NK-92 (cell line): ENCODE measurements around the gene NECAB2.

Source experiments
- DNase-seq: peaks from one replicate; lab custom pipeline; 2025; ENCODE audit not compliant: unreplicated experiment; lab: John Stamatoyannopoulos, UW

The NECAB2 gene

GRCh38 chr16:83983491-83983890 is 15.4 kb downstream of the NECAB2 start:
- no peak for DNase-seq

GRCh38 chr16:83989300-83989699 is 21.3 kb downstream of the NECAB2 start:
- no peak for DNase-seq

- no peak for DNase-seq
Observed at GRCh38 chr16:83990492-83990891, 22.4 kb downstream of the NECAB2 start.

- DNase-seq: no peak
Observed at GRCh38 chr16:83992624-83993023, 24.6 kb downstream of the NECAB2 start.

GRCh38 chr16:83994087-83994486 is 26.0 kb downstream of the NECAB2 start:
- DNase-seq: no peak

- no peak for DNase-seq
Observed at GRCh38 chr16:83994703-83995102, 26.7 kb downstream of the NECAB2 start.

- DNase-seq: no peak
Observed at GRCh38 chr16:83995754-83996153, 27.7 kb downstream of the NECAB2 start.

GRCh38 chr16:83996481-83997252 is 28.6 kb downstream of the NECAB2 start:
- DNase-seq: no peak

- DNase-seq: no peak
Observed at GRCh38 chr16:83998091-83998490, 30.0 kb downstream of the NECAB2 start.

- no peak for DNase-seq
Observed at GRCh38 chr16:84000989-84001642, 33.1 kb downstream of the NECAB2 start.

GRCh38 chr16:84001726-84002125 is 33.7 kb downstream of the NECAB2 start:
- DNase-seq: no peak

- no peak for DNase-seq
Observed at GRCh38 chr16:84003038-84003437, 35.0 kb downstream of the NECAB2 start.

- no peak for DNase-seq
Observed at GRCh38 chr16:84004442-84004841, 36.4 kb downstream of the NECAB2 start.

- no peak for DNase-seq
Observed at GRCh38 chr16:84005391-84005790, 37.3 kb downstream of the NECAB2 start.

GRCh38 chr16:84007520-84007919 is 39.5 kb downstream of the NECAB2 start:
- no peak for DNase-seq

GRCh38 chr16:84007965-84008364 is 39.9 kb downstream of the NECAB2 start:
- DNase-seq: no peak

- no peak for DNase-seq
Observed at GRCh38 chr16:84009282-84009681, 41.2 kb downstream of the NECAB2 start.

GRCh38 chr16:84013787-84014569 is 45.9 kb downstream of the NECAB2 start:
- no peak for DNase-seq

GRCh38 chr16:84014570-84015327 is 46.7 kb downstream of the NECAB2 start:
- DNase-seq: no peak

- DNase-seq: no peak
Observed at GRCh38 chr16:84015399-84015798, 47.4 kb downstream of the NECAB2 start.

GRCh38 chr16:84016477-84016876 is 48.4 kb downstream of the NECAB2 start:
- no peak for DNase-seq
